GM10266 (cell line): ENCODE measurements around the gene ABCB6.

ENCODE experiments used
- DNase-seq: peaks from one replicate; pipeline ENCODE4 v3.0.0; 2012; ENCODE audit errors: extremely low spot score
- TF ChIP-seq, protein P1 (sequence below): IDR thresholded peaks from 2 replicates; pipeline ENCODE4 v1.5.1; 2012; ENCODE audit warnings: mild to moderate bottlenecking, low read depth; ENCODE audit not compliant: control insufficient read depth, insufficient read depth; ENCODE audit errors: missing control alignments

Gene ABCB6

DNA sequence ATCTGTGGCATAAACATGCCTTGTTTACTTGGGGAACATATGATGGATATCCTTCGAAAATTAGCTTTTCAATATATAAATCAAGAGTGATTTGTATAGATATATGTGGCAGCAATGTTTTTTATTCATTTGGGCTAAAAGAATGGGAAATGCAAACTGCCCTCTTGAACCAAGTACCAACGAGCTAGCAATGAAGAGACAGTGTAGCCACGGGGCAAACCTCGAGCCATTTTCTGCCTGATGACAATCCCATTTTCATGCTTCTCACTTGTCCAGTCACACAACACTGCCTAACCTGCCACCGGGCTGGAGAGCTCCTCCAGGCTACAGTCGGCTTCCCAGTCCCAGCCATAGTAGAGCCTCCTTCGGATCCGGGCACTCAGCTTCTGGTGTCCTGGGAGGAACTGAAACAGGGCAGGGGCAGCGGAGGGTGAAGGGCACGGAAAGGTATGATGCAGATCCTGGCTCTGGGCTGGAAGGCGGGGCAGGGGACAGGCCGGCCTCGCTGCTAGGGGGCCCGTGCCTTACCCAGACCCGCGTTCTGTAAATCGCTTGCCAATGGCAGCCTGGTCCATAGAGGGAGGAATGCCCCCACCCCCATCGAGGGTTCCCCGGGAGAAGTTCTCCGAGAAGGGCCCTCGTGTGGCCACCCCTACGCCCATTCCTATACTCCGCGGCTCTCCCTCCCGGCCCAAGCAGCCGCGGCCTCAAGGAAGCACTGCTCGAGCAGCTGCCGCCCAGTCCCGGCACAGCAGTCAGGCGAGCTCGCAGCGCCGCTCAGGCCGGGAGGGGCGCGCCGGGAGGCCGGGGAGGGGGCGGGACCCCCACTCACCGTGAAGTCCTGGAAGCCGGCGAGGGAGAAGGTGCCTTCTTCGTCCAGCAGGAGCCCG is 42.6 kb downstream of the ABCB6 start:
- peak; percentile 34 for DNase-seq
- TF ChIP-seq, protein P1, sequence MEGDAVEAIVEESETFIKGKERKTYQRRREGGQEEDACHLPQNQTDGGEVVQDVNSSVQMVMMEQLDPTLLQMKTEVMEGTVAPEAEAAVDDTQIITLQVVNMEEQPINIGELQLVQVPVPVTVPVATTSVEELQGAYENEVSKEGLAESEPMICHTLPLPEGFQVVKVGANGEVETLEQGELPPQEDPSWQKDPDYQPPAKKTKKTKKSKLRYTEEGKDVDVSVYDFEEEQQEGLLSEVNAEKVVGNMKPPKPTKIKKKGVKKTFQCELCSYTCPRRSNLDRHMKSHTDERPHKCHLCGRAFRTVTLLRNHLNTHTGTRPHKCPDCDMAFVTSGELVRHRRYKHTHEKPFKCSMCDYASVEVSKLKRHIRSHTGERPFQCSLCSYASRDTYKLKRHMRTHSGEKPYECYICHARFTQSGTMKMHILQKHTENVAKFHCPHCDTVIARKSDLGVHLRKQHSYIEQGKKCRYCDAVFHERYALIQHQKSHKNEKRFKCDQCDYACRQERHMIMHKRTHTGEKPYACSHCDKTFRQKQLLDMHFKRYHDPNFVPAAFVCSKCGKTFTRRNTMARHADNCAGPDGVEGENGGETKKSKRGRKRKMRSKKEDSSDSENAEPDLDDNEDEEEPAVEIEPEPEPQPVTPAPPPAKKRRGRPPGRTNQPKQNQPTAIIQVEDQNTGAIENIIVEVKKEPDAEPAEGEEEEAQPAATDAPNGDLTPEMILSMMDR, result no peak

DNA sequence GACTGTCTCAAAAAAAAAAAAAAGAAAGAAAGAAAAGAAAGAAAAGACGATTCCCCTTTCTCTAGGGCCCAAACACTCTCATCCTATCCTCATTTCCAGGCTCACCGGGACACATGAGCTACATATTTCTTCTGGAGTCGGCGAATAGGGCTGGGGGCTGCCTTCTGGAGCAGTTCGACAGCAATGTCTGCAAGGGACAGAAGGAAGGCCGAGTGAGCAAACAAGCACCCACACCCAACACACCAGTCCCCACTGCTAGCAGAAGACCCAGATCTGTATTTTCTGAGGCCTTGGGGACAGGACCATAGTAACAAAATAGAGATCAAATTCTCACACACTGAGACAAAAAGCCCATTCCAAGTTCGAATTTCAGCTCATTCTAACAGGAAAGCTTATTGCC is 43.3 kb downstream of the ABCB6 start:
- DNase-seq, result no peak
- TF ChIP-seq, protein P1, result no peak

DNA sequence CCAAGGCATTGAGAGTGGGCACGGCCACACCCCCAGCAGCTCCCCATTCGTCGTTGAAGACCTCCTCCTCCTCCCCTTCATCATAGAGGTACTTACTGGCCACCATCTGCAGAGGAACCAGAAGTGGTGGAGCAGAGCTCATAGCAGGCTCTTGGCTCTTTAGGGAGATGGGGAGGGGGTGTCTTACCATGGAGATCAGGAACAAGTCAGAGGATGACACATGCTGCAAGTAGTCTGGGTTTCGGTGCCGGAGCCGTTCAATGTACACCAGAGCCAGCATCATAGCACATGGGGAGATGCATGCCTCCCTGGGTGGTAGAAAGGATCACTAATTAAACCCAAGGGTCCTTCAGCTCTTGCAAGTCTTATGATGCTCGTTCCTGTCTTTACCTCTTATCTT is 44.0 kb downstream of the ABCB6 start:
- DNase-seq, result no peak
- TF ChIP-seq, protein P1, result no peak

DNA sequence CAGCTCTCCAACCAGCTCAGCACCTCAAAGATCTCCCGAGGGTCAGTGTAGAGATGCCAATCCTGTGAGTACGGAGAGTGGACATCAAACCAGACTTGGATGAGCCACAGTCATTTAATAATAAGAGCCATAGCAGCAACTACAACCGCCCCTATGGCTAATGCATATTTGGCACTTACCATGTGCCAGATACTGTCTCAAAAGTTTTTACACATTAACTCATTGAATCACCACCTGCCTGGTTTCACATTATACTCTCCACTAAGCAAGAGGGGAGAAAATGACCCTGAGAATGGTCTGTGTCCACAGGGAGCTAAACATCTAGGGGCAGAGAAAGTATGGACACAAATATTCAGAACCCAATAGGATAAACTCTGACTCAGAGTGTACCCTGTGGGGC is 44.6 kb downstream of the ABCB6 start:
- TF ChIP-seq, protein P1, result no peak
- no peak for DNase-seq

DNA sequence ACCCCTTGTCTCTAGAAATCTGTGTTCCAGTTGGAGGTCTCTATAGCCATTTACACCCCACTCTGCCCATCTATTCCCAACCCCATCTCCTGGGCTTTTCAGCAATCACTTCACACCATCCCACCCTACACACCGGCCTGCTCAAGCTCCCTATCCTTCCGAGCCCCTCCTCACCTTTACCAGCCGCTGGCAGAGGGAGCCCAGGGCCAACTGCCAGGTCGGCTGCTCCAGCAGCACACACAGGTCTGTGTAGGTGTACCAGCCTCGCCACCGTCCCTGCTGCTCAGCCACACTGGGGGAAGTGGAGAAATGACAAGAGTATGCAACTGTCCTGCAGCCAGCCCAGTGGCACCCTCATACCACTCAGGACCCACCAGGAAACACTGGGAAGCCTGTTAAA is 45.6 kb downstream of the ABCB6 start:
- DNase-seq, result no peak
- TF ChIP-seq, protein P1, result no peak

DNA sequence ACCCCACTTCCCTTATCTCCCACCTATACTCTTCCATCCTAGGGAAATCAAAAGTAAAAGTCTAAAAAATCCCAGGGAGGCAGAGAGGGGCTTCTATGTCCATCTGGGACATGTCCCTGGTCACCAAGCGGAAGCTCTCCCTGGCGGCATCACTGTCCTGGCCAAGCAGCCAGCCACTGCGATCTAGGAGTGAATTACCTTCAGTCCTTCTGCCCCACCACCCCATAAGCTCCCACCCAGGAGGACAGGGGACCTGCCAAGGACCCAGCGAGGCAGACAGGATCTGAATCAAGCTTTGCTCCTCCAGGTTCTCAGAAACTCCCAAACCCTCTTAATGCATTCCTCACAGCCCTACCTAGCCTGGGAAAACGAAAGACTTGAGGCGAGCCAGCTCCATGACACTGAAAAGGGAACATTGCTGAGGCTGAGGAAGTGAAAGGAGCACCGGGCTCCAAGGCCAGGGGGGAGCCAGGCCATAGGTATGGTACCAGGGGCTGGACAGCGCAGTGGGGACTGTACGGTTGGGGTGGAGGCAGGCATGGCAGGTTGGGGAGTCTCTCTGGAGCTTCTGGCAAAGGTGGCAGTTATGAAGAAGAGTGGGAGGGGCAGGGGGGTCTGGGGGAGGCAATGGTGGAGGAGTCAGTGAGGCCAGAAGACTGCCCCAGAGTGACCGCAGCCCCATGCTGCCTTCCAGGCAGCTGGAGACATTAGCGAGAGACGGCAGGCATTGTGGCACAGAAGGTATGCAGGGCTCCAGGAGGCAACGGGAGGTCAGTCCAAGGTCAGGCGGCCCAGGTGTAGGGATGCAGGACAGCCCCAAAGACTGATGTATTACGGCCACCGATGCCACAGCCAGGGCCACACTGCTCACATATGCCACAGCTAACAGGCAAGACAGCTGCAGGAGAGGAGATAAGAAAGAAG is 46.3 kb downstream of the ABCB6 start:
- no peak for DNase-seq
- TF ChIP-seq, protein P1, result no peak
